GM19035 (cell line): Measurements from ENCODE around the gene SPRYD3.
A peak's percentile ranks its signal among the peaks of the same experiment; 100 is the strongest.

Experiments used
- ATAC-seq: cut with Tn5 transposase; IDR thresholded peaks from one replicate; pipeline ENCODE4 v1.9.1; 2021; ENCODE audit not compliant: unreplicated experiment

SPRYD3 gene

GRCh38 chr12:53063708-53064612 lies 15.2 kb downstream of the SPRYD3 start:
- ATAC-seq: no peak

GRCh38 chr12:53062977-53063707 lies 16.0 kb downstream of the SPRYD3 start:
- ATAC-seq: no peak

DNA sequence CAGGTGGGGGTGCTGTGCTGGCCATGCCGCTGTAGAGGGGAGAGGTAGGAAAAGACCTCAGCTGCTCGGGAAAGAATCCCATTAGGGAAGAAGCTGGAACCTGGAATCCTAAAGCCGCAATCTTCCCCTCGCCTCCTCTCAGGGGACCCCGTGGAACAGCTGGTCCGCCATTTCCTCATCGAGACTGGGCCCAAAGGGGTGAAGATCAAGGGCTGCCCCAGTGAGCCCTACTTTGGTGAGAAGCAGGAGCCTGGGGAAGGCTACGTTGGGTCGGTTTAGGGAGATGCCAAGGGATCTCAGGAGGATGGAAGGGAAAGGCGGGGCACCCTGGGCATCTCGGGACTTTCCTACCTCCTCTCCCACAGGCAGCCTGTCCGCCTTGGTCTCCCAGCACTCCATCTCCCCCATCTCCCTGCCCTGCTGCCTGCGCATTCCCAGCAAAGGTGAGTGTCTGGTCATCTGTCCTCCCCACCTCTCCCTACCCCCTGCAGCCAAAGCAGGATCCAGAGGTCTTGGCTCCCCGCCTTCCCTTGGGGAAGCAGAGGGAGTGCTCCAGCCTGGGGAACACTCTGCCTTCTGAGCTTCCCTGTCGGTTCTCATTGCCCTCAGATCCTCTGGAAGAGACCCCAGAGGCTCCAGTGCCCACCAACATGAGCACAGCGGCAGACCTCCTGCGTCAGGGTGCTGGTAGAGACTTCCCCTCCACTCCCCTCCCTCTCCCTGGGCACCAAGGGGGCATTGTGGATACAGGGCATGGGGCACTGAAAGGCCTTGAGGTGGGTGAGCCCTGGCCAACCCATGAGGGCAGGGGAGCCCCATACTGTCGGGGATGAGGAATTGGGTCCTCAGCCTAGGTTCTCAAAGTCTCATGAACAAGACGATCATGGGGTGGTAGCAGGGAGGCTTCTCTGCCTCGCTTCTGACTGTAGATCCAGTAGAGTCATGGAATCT lies 16.9 kb downstream of the SPRYD3 start:
- no peak for ATAC-seq

- no peak for ATAC-seq
These were observed 17.7 kb downstream of the SPRYD3 start for GRCh38 chr12:53061404-53062010.

DNA sequence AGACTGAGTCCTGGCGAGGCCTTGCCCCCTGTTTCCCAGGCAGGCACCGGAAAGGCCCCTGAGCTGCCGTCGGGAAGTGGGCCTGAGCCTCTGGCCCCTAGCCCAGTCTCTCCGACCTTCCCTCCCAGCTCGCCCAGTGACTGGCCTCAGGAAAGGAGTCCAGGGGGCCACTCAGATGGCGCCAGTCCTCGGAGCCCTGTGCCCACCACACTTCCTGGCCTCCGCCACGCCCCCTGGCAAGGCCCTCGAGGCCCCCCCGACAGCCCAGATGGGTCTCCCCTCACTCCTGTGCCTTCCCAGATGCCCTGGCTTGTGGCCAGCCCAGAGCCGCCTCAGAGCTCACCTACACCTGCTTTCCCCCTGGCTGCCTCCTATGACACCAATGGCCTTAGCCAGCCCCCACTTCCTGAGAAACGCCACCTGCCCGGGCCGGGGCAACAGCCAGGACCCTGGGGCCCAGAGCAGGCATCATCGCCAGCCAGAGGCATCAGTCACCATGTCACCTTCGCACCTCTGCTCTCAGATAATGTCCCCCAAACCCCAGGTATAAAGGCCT lies 18.4 kb downstream of the SPRYD3 start:
- ATAC-seq: no peak

GRCh38 chr12:53060064-53060720 lies 19.0 kb downstream of the SPRYD3 start:
- ATAC-seq: no peak

DNA sequence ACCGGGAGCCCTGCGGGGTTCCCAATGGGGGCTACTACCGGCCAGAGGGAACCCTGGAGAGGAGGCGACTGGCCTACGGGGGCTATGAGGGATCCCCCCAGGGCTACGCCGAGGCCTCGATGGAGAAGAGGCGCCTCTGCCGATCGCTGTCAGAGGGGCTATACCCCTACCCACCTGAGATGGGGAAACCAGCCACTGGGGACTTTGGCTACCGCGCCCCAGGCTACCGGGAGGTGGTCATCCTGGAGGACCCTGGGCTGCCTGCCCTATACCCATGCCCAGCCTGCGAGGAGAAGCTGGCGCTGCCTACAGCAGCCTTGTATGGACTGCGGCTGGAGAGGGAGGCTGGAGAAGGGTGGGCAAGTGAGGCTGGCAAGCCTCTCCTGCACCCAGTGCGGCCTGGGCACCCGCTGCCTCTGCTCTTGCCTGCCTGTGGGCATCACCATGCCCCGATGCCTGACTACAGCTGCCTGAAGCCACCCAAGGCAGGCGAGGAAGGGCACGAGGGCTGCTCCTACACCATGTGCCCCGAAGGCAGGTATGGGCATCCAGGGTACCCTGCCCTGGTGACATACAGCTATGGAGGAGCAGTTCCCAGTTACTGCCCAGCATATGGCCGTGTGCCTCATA lies 19.6 kb downstream of the SPRYD3 start:
- no peak for ATAC-seq

- no peak for ATAC-seq
These were observed 20.3 kb downstream of the SPRYD3 start for GRCh38 chr12:53058674-53059433.

DNA sequence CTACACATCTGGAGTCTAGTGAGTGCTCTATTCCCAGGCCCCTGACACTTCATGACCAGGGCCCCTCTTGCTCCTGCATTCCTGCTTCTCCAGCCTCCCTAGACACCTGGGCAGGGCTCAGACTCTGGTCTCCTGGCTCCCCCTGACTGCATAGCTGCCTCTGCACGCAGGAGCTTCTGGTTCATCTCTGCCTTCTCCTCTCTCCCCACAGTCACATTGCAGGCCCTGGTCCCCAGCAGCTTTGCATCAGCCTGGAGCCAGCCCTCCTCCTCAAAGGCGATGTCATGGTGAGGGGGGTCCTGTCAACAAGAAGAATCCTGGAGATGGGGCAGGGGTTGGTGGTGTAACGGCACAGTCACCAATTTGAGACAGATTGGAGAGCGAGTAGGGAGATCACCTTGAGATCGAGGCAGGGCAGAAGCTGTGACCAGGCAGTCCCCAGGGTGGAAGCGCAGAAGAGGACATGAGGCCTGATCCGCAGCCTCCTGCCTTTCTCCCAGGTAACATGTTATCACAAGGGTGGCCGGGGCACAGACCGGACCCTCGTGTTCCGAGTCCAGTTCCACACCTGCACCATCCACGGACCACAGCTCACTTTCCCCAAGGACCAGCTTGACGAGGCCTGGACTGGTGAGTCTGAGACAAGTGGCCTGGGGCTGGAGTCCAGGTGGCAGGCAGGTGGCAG lies 21.2 kb downstream of the SPRYD3 start:
- ATAC-seq: no peak

- ATAC-seq: no peak
These were observed 22.3 kb downstream of the SPRYD3 start for GRCh38 chr12:53056901-53057300.

- no peak for ATAC-seq
These were observed 22.9 kb downstream of the SPRYD3 start for GRCh38 chr12:53056296-53056695.

DNA sequence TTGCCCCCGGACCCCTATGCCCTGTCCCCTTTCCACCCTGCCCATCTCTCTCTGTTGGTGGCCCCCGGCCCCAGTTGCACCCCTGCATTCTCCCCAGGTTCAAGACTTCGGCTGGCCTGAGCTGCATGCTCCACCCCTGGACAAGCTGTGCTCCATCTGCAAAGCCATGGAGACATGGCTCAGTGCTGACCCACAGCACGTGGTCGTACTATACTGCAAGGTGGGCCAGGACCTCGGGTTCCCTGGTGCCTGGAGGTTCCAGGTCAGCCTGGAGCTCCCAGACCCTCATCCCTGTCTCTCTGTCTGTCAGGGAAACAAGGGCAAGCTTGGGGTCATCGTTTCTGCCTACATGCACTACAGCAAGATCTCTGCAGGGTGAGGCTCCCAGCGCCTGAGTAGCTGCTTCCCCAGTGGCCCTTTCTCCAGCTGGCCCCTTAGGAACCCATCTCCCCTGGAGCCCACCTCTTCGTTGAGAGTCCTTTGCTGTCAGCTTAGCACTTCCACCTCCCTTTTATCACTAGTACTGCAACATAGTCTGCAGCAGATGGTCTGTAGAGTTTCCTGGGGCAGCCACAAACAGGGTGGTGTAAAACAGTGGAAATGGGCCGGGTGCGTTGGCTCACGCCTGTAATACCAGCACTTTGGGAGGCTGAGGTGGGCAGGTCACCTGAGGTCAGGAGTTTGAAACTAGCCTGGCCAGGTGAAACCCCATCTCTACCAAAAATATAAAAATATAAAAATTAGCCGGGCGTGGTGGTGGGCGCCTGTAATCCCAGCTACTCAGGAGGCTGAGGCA lies 23.5 kb downstream of the SPRYD3 start:
- ATAC-seq: no peak

DNA sequence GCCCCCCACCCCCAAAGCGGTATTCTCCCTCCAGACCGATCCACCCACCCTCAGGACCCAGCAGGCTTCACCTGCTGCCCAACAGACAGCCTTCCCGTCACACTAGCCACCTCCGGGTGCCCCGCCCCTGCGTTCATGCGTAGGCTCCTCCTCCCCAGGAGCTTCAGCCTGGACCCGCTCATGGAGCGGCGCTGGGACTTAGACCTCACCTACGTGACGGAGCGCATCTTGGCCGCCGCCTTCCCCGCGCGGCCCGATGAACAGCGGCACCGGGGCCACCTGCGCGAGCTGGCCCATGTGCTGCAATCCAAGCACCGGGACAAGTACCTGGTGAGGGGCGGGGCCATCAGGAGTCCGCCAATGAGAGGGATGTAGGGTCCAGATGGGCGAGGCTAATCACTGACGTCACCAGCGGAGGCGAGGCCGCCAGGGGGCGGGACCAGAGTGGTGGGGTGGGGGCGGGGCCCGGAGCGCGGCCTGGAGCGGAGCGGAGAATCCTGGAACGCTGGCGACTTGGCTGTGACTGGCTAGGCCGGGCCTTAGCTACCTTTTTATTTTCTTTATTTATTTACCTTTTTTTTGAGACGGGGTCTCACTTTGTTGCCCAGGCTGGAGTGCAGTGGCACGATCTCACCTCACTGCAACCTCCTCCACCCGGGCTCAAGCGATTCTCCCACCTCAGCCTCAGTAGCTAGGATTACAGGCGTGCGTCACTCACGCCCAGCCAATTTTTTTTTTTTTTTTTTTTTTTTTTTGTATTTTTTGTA lies 24.9 kb downstream of the SPRYD3 start:
- peak; percentile 87 for ATAC-seq

GRCh38 chr12:53053218-53054111 lies 25.7 kb downstream of the SPRYD3 start:
- ATAC-seq: no peak

DNA sequence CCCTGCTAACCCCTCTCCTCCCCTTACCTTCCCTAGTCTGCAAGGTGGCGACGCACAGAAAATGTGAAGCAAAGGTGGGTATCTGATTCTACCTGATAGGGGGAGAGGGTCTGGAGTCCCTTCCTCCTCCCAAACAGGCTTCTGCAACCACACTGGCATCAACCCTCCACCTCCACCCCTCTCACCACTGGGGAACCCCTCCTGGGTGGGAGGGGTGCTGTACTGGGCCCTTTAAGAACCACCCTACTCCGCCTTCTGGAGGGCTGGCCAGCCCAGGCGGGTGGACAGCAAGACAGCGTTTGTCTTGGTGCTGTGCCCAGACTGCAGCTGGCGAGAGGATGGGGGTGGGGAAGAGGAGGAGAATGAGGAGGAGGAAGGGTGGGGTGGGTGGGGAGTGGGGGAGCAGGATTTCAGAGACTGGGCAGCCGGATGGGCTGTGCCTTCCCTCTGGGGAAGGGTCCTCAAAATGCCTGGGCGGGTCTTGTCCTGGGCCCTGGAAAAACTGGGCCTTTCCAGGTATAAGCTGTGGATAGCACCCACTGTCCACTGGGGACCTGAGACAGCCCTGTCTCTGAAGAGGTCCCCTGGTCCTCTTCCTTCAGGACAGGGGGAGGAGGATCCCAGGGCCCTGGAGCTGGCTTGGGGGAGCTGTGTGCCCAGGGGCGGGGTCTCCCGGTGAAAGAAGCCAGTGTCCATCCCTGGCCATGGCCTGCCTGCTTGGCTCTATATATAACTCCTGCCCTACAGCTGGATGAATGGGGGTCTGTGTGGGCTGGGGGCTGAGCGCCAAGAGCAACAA lies 26.6 kb downstream of the SPRYD3 start:
- no peak for ATAC-seq
